DMS79 treated with DMSO at 0.1 percent for 48 hours (cell line): Measurements from ENCODE around the gene LIPT1.
"Not testable (repeated sequence)": the region's sequence is repeated elsewhere in the genome, so short reads cannot be mapped to it uniquely, and the experiment has no call there.

ENCODE experiments used
- DNase-seq: peaks from one replicate; lab custom pipeline; 2025; lab: John Stamatoyannopoulos, UW

The LIPT1 gene

DNA sequence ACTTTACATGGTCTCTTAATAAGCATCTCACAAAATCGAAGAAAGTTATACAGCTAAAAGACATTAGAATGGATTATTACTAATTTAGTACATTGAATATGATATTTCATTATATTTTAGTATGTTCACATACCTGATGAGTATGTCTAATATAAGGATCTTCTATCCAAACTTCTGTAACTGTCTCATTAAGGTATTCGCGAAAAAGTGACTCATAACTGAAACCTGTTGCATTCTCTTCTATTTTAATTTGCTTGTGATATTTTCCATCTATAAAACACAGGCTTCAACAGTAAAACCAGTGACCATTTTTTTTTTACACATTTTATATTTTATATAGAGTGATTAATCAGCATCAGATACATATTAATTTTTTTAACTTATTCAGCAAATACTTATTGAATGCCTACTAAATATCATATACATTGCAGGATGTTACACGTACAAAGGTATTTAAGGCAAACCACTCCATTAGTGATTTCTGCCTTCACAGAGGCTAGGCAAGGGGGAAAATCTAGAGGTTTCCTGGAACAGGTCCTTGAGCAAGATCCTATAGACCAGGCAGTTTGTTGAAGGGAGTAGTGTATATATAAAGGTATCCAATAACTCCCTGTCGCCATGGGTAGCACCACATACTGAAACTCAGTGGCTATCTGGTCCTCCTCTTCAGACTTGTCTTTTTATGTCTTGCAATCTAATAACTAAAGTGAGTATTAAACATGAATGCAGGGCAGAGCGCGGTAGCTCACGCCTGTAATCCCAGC is 16.8 kb downstream of the LIPT1 start:
- DNase-seq = no peak

DNA sequence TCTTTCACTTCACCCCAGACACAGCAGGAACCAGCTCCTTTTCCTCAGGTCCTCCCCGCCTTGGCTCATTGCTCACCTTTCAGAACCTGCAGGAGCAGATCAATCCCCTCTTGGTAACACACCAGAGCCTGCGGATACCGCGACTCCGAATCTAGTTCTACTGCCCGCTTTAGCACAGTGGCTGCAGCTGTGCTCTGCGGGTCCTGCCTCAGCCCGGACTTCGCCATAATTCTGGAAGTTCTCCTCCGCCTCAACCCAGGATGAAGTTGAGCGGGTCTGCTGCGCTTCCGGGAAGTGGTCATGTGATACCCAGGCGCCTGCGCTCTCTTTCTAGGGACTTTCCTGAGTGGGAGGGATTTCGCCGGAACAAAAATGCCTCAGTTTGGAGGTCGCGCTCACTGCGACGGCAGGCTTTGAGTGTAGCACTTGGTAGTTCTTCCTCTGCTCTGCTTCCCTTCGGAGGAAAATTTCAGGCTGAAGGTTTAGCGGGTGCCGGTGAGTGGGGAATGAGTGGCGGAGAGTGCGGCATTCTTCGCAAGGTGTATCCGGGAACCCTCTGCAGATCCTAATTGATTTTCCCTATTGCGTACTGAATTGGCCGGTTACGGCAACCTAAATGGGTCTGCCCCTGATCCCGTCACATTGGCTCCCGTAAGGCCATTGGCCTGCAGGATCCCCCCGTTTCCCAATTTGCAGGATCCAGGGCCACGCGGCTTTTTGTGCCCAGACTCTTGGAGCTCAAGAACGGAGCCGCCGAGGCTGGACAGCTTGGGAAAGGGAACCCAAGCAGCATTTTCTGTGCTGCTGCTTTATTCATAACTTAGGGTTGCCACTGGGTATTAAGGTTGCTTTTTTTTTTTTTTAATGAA is 26.2 kb downstream of the LIPT1 start, which contains the start of the genes MITD1 and MRPL30:
TSS of gene MITD1 (minus strand) at position 304 of the 869 bp plus-strand sequence. CDS start at position 227, 77 bp downstream.
TSS of gene MRPL30 (plus strand) at position 430 of the 869 bp plus-strand sequence. CDS start 5,020 bp downstream, outside the sequence.
- peak; percentile 97 for DNase-seq

- DNase-seq = no peak
These were observed 26.8 kb downstream of the LIPT1 start for GRCh38 chr2:99181624-99182000.

DNA sequence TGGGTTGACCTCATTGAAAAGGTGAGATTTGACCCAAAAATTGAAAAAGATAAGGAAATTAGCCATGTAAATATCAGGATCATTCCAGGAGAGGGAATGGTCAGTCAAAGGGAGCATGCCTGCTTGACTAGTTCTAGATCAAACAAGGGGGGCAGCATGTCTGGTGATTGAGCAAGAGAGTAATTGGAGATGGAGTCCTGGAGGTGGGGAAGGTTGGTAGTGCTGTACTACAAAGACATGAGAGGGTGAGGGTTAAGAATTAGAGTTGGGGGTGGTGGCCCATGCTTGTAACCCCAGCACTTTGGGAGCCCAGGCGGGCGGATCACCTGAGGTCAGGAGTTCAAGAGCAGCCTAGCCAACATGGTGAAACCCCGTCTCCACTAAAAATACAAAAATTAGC is 28.3 kb downstream of the LIPT1 start:
- DNase-seq = no peak

- DNase-seq = no peak
These were observed 30.0 kb downstream of the LIPT1 start for GRCh38 chr2:99184811-99185210.

- no peak for DNase-seq
These were observed 32.2 kb downstream of the LIPT1 start for GRCh38 chr2:99187011-99187410.

DNA sequence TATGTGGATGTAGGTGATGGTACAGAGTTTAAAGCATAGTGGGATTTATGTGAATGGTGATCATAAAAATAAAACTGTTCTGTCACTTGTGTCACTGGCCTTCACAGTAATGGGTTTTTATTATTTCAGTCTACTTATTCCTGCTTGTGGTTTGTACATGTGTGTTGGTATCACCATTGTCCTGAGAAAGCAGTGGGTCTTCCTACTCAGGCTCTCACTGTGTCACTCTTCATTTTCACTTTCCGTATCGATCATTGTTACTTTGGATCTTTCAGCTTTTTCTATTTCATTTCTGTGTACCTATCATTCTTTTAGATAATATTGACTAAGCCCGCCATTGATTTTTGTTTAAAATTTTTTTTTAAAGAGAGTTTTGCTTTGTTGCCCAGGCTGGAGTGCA is 33.6 kb downstream of the LIPT1 start:
- DNase-seq = no peak

GRCh38 chr2:99190548-99190947 is 35.8 kb downstream of the LIPT1 start:
- no peak for DNase-seq

- not testable (repeated sequence) for DNase-seq
These were observed 37.6 kb downstream of the LIPT1 start for GRCh38 chr2:99192364-99192763.

GRCh38 chr2:99198103-99198841 is 43.5 kb downstream of the LIPT1 start:
- DNase-seq = no peak

DNA sequence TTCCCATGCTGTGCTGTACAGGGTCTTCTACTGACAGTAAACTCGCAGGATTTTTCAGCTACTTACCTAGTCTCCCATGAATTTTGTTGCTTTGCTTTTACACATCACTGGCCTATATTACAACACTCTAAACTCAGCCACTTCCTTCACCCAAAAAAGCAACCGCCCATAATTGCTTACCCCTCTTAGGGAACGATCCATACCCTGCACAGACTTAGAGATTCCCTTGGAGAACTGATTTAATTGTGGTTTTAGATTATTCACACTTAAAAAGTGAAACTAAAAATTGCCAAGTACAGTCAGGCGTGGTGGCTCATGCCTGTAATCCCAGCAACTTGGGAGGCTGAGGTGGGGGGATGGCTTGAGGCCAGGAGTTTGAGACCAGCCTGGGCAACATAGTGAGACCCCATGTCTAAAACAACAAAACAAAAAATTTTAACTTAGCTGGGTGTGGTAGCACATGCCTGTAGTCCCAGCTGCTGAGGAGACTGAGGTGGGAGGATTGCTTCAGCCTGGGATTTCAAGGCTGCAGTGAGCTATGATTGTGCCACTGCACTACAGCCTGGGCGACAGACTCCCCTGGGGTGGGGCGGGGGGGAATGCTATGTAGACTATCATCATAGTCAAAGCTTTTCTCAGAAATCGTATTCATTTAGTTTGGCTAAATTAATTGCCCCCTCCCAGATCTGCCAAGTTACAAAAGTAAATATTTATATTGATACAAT is 45.5 kb downstream of the LIPT1 start:
- DNase-seq = no peak

DNA sequence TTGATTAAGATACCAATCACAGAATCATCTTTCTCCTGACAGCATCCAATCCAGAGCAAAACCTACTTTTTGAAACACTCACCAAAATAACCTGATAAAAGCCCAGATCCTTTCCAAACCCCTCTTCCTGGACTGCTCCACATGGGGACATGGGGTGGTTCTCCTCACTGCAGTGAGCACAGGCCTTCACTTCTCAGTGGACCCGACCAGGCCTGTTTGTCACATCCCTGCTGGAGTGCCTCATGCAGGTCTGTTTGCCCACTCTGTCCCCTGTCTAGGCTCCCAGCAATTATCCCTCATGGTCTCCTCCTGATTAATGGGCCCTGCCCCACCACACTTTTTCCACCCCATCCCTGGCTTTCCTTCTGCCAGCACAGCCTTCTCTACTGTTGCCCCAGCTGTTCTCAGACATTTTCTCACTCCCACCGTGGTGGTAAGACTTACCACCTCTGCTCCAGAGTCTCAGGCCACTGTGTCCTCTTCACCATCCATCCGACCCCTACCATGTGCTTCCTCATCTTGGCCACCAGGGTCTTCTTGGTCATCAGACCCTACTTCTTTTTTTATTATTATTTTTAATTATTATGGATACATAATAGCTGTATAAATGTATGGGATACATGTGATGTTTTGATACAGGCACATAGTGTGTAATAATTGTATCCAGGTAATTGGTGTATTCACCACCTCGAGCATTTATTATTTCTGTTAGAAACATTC is 47.4 kb downstream of the LIPT1 start:
- no peak for DNase-seq

DNA sequence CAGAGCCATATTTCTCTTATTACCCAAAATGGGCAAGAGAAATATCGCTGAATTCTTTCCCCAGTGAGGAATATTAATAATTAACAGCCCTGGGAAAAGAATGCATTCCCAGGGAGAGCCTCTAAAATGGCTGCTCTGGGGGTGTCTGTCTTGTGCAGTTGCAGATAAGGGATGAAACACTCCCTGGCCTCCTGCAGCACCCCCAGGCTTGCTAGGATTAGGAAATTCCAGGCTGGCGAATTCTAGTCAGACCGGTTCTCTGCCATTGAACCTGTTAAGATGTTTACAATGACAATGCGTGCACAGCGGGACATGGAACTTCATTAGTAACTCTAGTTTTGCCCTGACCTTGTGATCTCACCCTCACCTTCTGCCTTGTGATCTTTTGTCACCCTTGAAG is 50.7 kb downstream of the LIPT1 start:
- no peak for DNase-seq
